Skeletal muscle satellite cell (primary cell): ENCODE measurements around the gene ATG101. TPM values are rescaled to one million over a fixed set of nuclear protein-coding genes. Genes with fewer than 3 reads are reported as not detected.

Experiments used
- H3K27me3 ChIP-seq: 2 replicates; pipeline ENCODE4 v1.7.0; 2013; ENCODE audit warnings: low read length; ENCODE audit not compliant: control insufficient read depth, insufficient read depth
- H3K36me3 ChIP-seq: 2 replicates; pipeline ENCODE4 v1.7.0; 2013; ENCODE audit warnings: mild to moderate bottlenecking, control low read depth, low read length; ENCODE audit not compliant: insufficient read depth
- H3K4me1 ChIP-seq: 2 replicates; pipeline ENCODE4 v1.7.0; 2013; ENCODE audit warnings: low read length; ENCODE audit not compliant: control insufficient read depth, insufficient read depth
- H3K4me2 ChIP-seq: 2 replicates; pipeline ENCODE4 v1.7.0; 2013; ENCODE audit warnings: mild to moderate bottlenecking, low read length
- H3K4me3 ChIP-seq: 2 replicates; pipeline ENCODE4 v1.7.0; 2013; ENCODE audit warnings: low read length
- H3K9ac ChIP-seq: 2 replicates; pipeline ENCODE4 v1.7.0; 2013; ENCODE audit warnings: mild to moderate bottlenecking, low read depth, low read length, moderate library complexity
- H3K9me3 ChIP-seq: replicated peaks from 2 replicates; pipeline ENCODE4 v1.7.0; 2013; ENCODE audit warnings: mild to moderate bottlenecking, control low read depth, low read length
- total RNA-seq: library from RNA; depleted of rRNA; stranded (reverse); fragments of >200 nt; gene quantifications from 2 replicates; pipeline ENCODE4 v1.2.3, GENCODE V29; 2012; rRNA removed

The ATG101 gene, protein sequence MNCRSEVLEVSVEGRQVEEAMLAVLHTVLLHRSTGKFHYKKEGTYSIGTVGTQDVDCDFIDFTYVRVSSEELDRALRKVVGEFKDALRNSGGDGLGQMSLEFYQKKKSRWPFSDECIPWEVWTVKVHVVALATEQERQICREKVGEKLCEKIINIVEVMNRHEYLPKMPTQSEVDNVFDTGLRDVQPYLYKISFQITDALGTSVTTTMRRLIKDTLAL
- total RNA-seq: 45.9 and 56.3 TPM in 2 replicates

DNA sequence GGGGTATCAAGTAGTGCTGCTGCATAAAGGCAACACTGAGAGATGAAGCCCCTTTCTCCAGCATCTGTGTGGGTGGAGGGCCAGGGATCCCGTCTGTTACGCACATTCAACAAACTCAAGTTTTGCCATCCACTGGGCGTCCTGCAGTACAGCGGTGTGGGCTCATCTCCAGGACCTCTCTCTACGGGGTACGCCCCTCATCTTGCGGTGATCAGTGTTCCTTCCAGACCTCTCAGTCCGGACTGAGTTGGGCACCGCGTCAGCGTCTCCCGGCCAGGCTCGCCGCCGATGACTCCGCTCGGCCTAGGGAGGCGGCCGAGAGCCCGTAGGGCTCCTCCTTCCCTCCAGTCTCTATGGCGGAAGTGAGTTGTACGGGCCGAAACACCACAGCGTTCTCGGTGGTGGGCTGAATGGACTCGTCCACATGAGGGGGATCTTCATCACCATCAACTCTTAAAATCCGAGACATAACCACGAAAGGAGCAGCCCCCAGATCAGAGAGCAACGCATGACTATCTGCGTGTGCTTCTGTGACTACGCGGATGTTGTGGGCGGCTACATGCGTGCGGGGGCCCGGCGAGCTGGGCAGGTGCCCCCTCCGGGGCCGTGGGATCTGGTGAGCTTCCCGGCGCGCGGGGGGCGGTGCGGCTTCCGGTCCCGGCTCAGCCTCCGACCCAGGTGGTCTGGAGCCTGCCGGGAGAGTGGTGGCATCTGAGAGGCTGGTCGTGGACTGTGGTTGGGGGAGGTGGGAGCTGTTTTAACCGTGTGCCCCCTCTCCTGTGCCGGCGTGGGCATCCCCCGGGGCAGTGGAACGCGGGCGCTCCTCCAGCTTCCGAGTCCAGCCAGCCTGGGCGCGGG is at the start of gene ATG101:
Gene ATG101, plus strand, starts transcription at position 652 of the 858 bp plus-strand sequence. CDS start 3,673 bp downstream, outside the sequence.
- Histone ChIP-seq H3K9me3 (no peaks in the 10 kb centered on the region), H3K36me3 (peaks cover 24% of the 10 kb centered on the region), H3K27me3 (no peaks in the 10 kb centered on the region), H3K9ac (peak within 1 kb of the TSS; percentile 94), H3K4me2 (peak within 1 kb of the TSS; percentile 84), H3K4me3 (peak within 1 kb of the TSS; percentile 81), H3K4me1 (peaks cover 55% of the 10 kb centered on the region)

DNA sequence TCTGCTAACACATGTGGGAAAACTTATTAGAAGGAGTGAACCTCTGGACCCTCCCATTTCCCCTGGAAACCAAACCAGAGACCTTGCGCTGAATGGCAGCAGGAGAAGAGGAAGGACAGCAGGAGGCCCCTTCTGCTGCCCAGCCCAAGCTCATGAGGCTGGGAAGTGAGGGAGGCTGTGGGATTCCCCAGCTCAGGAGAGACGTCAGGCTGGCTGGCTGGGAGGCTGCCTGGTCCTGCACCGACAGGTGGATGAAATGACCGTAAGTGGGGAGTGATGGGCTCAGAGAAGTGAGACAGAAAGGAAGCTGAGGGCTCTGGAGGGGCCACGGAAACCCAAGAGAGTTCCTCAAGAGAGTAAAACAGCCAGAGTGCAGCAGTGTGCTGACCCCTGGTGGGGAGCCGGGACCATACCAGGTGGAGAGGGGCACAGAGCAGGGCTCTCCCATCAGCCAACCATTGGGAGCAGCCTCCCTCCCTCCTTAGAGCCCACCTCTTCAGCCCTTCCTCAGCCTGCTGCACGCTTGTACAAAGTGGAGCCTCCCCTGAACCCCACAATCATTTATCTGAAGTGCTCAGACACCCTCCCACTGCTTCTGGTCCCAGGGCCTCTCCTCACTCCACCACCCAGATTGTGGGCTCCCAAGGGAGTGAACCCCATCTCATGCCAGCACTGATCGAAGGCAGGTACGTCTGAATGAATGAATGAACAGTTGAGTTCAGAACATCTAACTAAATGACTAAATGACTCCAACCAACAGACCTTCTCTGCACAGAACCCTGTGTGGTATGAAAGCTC is 49.0 kb upstream of the ATG101 start:
- H3K9ac ChIP-seq: no peak overlapping the region
- peaks cover 3% of the 10 kb centered on the region for H3K27me3 ChIP-seq
- no peaks in the 10 kb centered on the region for H3K36me3 ChIP-seq
- H3K4me2 ChIP-seq: no peak overlapping the region
- no peak overlapping the region for H3K4me3 ChIP-seq
- H3K9me3 ChIP-seq: no peaks in the 10 kb centered on the region
- peaks cover 10% of the 10 kb centered on the region for H3K4me1 ChIP-seq

DNA sequence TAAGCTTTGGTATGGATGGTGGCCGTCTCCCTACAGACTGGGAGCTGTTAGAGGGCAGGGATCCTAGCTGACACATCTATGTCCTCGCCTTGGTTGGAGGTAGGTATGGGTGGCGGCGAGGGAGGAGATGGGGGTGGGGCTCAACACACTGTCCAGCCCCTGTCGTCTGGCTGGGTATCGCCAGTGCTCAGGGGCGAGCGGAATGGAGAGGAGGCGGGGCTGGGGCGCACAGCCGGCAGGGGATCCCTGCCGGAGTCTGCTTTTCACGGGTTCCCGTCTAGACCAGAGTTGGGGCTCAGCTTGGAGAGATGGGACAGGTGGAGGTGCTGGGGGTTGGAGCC is 47.0 kb upstream of the ATG101 start:
- no peak overlapping the region for H3K9ac ChIP-seq
- peak overlapping the region; percentile 84 for H3K4me2 ChIP-seq
- H3K27me3 ChIP-seq: peaks cover 3% of the 10 kb centered on the region
- no peaks in the 10 kb centered on the region for H3K36me3 ChIP-seq
- peaks cover 16% of the 10 kb centered on the region for H3K4me1 ChIP-seq
- no peaks in the 10 kb centered on the region for H3K9me3 ChIP-seq
- H3K4me3 ChIP-seq: peak overlapping the region; percentile 70

DNA sequence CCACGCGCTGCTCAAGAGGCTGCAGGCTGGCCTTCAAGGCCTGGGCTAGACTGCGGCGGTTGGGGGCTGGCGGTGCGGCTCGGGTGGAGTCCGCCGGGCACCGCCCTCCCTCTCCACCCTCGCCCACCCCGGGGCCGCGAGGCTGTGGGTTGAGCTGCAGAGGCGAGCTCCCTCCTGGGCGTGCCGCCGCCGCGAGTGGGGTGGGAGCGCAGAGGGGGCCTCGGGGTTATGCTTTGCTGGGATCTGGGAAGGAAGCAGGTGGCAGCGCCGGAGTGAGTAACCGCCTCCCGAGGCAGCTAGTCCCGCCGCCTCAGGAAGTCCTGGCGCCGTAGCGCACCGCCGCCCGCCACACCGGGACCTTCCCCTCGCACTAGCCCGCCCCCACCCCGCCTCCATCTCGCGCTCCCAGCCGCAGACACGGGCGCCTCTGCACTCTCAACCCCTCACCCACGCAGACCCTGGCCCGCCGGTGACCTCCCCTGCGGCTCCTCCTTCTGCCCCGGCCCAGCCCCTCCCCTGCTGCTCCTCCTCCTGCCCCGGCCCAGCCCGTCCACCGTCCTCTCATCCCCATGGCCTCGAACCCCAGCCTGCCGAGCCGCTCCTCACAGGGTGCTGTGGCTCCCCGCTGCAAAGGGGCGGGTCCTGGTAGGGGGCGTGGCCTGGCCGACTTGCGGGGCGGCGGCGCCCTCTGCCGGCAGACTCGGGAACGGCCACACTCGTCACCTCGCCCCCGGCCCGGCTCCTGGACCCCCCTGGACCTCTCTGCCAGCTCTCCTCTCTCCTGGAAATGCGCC is 46.4 kb upstream of the ATG101 start:
- Histone ChIP-seq H3K4me1 (peaks cover 16% of the 10 kb centered on the region), H3K9ac (peak overlapping the region; percentile 43), H3K4me3 (peak overlapping the region; percentile 70), H3K27me3 (peaks cover 3% of the 10 kb centered on the region), H3K9me3 (no peaks in the 10 kb centered on the region), H3K36me3 (no peaks in the 10 kb centered on the region), H3K4me2 (peak overlapping the region; percentile 84)

DNA sequence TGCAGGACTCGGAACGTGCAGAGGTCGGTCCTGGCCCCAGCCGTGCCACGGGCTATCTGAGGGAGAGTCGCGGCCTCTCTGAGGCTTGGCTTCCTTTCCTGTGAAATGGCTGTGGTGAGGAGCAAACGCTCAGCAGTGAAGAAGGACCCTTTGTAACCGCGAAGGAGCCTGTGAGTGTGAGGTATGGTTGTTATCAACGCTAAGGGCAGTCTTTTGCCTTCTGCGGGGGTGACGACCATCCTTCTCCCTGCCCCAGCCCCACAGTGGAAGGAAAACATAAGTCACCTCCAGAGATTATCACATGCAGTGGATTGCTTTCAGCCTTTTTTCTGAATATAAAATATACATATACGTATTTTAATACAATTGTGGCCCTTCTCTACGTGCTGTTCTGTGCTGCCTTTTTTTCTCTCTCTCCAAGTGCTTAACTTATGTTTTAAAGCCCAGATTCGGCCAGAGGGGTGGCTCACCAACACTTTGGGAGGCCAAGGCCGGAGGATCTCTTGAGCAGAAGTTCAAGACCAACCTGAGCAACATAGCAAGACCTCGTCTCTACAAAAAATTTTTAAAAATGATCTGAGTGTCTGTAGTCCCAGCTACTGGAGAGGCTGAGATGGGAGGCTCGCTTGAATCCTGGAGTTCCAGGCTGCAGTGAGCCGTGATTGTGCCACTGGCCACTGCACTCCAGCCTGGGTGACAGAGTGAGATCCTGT is 45.6 kb upstream of the ATG101 start:
- Histone ChIP-seq H3K9me3 (no peaks in the 10 kb centered on the region), H3K9ac (peak overlapping the region; percentile 43), H3K4me3 (peak overlapping the region; percentile 70), H3K4me1 (peaks cover 16% of the 10 kb centered on the region), H3K36me3 (no peaks in the 10 kb centered on the region), H3K4me2 (peak overlapping the region; percentile 84), H3K27me3 (peaks cover 3% of the 10 kb centered on the region)

DNA sequence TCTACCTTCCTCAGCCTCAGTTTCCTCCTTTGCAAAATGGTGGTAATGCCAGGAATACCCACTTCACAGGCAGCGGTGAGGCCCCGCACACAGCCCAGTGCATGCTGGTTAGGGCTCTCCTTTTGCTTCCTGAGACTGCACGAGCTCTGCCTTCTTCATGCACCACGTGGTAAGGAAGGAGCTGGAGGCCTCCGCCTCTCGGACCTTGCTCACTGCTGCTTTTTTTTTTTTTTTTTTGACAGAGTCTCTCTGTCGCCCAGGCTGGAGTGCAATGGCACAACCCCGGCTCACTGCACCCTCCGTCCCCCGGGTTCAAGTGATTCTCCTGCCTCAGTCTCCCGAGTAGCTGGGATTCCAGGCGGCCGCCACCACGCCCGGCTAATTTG is 44.9 kb upstream of the ATG101 start:
- H3K9me3 ChIP-seq: no peaks in the 10 kb centered on the region
- H3K4me2 ChIP-seq: peak overlapping the region; percentile 97
- H3K4me3 ChIP-seq: no peak overlapping the region
- H3K36me3 ChIP-seq: no peaks in the 10 kb centered on the region
- H3K27me3 ChIP-seq: peaks cover 3% of the 10 kb centered on the region
- peaks cover 19% of the 10 kb centered on the region for H3K4me1 ChIP-seq
- no peak overlapping the region for H3K9ac ChIP-seq

DNA sequence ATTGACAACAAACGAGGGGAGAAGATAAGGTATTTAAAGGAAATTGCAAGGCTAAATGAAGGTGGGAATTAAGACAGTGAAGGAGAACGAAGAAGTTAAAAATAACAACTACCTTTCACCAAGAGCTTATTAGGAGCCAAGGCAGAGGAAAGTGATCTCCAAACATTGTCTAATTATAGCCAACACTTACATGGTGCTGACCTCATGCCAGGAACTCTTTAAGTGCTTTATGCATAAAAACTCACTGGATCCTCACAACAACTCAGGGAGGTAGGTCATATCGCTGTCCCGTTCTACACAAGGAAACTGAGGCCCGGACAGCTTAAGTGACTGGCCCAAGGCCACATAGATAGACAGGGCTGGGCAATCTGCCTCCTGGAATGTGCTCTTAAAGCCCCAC is 43.5 kb upstream of the ATG101 start:
- H3K4me1 ChIP-seq: peaks cover 19% of the 10 kb centered on the region
- H3K27me3 ChIP-seq: peaks cover 3% of the 10 kb centered on the region
- no peaks in the 10 kb centered on the region for H3K9me3 ChIP-seq
- no peak overlapping the region for H3K4me3 ChIP-seq
- H3K4me2 ChIP-seq: peak overlapping the region; percentile 97
- H3K36me3 ChIP-seq: no peaks in the 10 kb centered on the region
- peak overlapping the region; percentile 82 for H3K9ac ChIP-seq

DNA sequence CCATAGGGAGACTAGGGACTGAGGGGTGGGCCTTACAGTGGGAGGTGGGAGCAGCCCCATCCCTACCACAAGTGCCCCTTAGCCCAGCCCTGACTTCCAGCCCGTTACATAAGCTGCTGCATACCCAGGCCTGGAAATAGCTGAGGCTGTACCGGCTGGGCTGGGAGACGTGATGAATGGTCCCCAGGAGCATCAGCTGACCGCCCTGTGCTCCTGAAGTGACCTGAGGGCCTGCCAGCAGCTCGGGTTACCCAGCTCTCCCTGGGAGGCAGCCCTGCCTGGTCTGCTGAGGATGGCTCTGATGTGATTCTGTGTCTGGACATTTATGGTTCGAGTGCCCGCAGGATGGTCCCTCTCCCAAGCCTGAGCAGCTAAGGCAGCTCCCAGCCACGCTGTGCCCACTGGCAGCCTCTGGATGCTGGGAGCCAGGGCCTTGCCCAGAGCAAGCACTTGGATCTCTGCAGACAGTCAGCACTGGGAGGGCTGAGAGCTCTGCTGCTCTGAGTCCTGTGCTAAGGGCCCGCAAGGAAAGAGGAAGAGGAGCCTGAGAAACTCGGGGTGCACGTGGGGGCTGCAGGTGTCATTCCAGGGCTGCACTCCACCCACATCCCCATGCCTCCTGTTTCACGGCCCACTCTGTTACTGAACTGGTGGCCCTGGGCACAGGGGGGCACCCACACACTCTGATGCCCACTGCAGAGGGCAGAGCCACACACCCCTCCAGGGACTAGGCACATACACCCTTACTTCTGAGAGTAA is 42.5 kb upstream of the ATG101 start:
- H3K4me3 ChIP-seq: no peak overlapping the region
- no peaks in the 10 kb centered on the region for H3K36me3 ChIP-seq
- no peaks in the 10 kb centered on the region for H3K9me3 ChIP-seq
- peaks cover 22% of the 10 kb centered on the region for H3K4me1 ChIP-seq
- H3K27me3 ChIP-seq: peaks cover 3% of the 10 kb centered on the region
- no peak overlapping the region for H3K4me2 ChIP-seq
- no peak overlapping the region for H3K9ac ChIP-seq

DNA sequence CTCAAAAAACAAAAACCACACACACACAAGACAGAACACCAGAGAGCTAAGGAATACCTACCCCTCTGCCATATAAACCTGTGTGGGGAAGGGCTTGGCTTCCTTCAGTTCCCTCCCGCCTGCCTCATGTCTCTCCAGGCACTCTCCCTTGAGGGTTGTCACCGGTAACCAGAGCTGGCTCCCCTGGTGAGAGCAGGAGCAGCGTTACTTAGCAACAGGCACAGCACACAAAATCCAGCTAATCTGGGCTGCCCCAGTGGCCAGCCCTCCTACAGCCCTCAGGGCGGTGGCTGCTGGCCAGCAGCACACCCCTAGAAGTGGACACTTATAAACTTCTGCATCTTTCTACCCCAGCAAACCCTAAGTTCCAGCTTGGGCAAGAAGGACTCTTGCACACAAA is 40.1 kb upstream of the ATG101 start:
- Histone ChIP-seq H3K36me3 (no peaks in the 10 kb centered on the region), H3K27me3 (no peaks in the 10 kb centered on the region), H3K4me2 (no peak overlapping the region), H3K4me1 (peaks cover 28% of the 10 kb centered on the region), H3K9ac (no peak overlapping the region), H3K4me3 (no peak overlapping the region), H3K9me3 (no peaks in the 10 kb centered on the region)

DNA sequence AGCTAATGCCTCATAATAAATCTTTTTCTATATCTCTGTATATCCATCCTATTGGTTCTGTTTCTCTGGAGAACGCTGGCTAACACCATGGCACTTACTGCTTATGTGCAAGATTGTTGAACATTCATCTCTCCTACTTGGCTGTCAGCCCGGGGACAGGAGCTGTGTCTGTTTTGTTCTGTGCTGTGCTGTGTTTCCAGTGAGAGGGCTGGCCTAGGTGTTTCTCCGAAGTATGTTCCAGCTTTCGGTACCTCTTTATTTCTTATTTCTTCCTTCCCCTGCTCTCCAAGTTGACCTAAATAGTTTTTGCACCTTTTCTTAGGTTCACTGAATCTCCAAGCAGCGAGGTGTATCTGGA is 37.4 kb upstream of the ATG101 start:
- H3K4me3 ChIP-seq: peak overlapping the region; percentile 62
- H3K4me2 ChIP-seq: peak overlapping the region; percentile 91
- no peaks in the 10 kb centered on the region for H3K36me3 ChIP-seq
- no peaks in the 10 kb centered on the region for H3K27me3 ChIP-seq
- H3K9me3 ChIP-seq: no peaks in the 10 kb centered on the region
- H3K4me1 ChIP-seq: peaks cover 25% of the 10 kb centered on the region
- H3K9ac ChIP-seq: peak overlapping the region; percentile 76
